HG03025 (cell line): ENCODE results near the gene GSPT1.
"Not testable (repeated sequence)": the region's sequence is repeated elsewhere in the genome, so short reads cannot be mapped to it uniquely, and the experiment has no call there.

ENCODE experiments used
- ATAC-seq: cut with Tn5 transposase; IDR thresholded peaks from one replicate; pipeline ENCODE4 v1.9.1; 2021; ENCODE audit warnings: mild to moderate bottlenecking, moderate library complexity; ENCODE audit not compliant: unreplicated experiment, low FRiP score

GSPT1 gene

GRCh38 chr16:11915644-11916523 lies at the start of gene GSPT1:
TSS of gene GSPT1 (minus strand) at chr16:11915956. CDS start at chr16:11915720, 236 bp downstream.
- peak; percentile 75 for ATAC-seq

- peak; percentile 64 for ATAC-seq
Measured at GRCh38 chr16:11964761-11965551, 49.2 kb upstream of the GSPT1 start, which contains the start of gene TNFRSF17. TSS of gene TNFRSF17 (plus strand) at chr16:11965210. CDS start at chr16:11965325, 115 bp downstream.

DNA sequence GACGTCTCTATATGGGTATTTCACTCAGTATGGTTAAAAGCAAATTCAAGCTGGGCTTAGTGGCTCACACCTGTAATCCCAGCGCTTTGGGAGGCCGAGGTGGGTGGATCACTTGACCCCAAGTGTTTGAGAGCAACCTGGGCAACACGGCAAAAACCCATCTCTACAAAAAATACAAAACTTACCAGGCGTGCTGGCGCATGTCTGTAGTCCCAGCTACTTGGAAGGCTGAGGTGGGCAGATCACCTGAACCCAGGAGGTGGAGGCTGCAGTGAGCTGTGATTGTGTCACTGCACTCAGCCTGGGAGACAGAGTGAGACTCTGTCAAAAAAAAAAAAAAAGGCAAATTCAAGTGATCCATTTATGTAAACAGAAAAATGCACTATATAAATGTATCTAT lies 48.0 kb upstream of the GSPT1 start:
- ATAC-seq = no peak

DNA sequence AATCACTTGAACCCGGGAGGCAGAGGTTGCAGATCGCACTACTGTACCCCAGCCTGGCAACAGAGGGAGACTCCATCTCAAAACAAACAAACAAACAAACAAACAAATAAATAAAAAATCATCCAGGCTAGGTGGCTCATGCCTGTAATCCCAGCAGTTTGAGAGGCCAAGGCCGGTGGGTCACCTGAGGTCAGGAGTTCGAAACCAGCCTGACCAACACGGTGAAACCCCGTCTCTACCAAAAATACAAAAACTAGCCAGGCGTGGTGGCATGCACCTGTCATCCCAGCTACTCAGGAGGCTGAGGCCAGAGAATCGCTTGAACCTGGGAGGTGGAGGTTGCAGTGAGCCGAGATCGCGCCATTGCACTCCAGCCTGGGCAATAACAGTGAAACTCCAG lies 47.2 kb upstream of the GSPT1 start:
- not testable (repeated sequence) for ATAC-seq

GRCh38 chr16:11962457-11962856 lies 46.7 kb upstream of the GSPT1 start:
- not testable (repeated sequence) for ATAC-seq

- no peak for ATAC-seq
Measured at GRCh38 chr16:11957591-11958395, 42.0 kb upstream of the GSPT1 start.

DNA sequence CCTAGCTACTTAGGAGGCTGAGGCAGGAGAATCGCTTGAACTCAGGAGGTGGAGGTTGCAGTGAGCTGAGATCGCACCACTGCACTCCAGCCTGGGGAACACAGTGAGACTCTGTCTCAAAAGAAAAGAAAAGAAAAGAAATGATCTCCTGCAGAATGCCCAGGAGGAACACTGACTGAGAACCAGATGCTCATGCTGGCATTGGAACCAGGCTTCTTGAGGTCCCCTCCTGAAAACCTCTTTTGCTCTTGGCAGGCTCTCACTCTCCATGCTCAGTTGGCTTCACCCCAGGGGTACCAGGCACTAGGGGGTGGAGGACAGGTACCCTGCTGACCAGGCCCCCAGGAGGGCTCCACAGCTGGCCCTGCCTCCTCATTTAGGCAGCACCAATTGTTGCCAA lies 40.8 kb upstream of the GSPT1 start:
- no peak for ATAC-seq

GRCh38 chr16:11955713-11956123 lies 40.0 kb upstream of the GSPT1 start:
- no peak for ATAC-seq

DNA sequence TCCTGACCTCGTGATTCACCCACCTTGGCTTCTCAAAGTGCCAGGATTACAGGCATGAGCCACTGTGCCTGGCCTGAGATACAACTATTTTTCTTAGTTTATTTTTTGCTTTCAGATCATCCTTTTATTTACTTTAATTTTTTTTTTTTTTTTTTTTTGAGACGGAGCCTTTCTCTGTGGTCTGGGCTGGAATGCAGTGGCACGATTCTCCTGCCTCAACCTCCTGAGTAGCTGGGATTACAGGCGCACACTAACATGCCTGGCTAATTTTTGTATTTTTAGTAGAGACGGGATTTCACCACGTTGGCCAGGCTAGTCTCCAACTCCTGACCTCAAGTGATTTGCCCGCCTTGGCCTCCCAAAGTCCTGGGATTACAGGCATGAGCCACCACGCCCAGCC lies 37.8 kb upstream of the GSPT1 start:
- not testable (repeated sequence) for ATAC-seq

DNA sequence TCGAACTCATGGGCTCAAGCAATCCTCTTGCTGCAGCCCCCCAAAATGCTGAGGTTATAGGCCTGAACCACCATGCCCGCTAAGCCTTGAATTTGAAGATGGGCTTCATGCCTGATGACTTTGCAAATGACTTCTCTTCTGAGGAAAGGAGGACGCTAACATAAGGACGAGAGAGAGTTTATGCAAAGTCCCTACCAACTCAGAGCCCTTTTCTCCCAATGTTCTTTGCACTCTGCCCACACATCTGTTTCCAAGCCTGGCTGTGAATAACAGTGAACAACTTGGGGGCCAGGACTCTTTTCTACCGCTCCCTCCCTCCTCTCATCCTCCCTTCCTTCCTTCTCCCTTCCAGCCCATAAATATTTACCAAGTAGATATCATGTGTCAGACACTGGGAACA lies 34.6 kb upstream of the GSPT1 start:
- no peak for ATAC-seq

GRCh38 chr16:11949527-11949926 lies 33.8 kb upstream of the GSPT1 start:
- no peak for ATAC-seq

- ATAC-seq = no peak
Measured at GRCh38 chr16:11948819-11949218, 33.1 kb upstream of the GSPT1 start.

DNA sequence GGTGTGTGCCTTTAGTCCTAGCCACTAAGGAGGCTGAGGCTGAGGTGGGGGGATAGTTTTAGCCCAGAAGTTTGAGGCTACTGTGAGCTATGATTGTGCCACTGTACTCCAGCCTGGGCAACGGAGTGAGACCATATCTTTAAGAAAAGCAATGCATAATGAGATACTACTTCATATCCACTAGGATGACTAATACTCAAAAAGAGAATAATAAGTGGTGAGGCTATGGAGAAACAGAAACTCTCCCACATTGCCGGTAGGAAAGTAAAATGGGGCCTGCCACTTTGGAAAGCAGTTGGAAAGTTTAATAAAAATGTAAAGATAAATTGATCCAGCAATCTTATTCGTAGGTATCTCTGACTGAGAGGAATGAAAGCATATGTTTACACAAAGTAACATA lies 30.7 kb upstream of the GSPT1 start:
- ATAC-seq = no peak

DNA sequence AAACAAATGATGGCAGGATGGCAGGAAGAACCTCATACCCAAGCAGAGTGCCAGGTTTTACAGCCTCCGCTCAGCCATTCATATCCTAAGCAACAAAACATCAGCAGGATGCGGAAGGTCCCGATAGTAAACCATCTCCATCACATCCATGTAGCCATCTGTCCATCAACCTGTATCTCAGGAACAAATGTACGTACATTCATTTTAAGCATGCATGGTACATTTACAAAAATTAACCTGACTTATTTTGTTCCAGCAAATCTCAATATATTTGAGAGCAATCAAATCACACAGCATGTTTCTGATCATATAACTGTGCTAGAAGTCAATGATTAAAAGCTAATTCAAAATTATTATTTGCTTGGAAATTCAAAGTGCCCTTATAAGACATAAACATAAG lies 26.2 kb upstream of the GSPT1 start, which contains the start of gene NPIPB2:
Gene NPIPB2, minus strand, starts transcription at position 101 of the 400 bp plus-strand sequence. Its CDS starts 0 bp downstream, at position 101.
- not testable (repeated sequence) for ATAC-seq

DNA sequence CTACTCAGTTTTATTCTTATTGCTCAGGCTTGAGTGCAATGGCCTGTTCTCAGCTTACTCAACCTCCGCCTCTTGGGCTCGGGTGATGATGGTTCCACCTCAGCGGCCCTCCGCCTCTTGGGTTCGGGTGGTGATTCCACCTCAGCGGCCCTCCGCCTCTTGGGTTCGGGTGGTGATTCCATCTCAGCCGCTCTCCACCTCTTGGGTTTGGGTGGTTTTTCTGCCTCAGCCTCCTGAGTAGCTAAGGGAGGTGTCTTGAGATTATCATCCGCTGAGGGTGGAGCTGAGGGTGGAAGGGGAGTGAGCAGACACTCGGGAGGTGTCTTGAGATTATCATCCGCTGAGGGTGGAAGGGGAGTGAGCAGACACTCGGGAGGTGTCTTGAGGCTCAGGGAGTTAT lies 11.6 kb upstream of the GSPT1 start:
- not testable (repeated sequence) for ATAC-seq

GRCh38 chr16:11924046-11924445 lies 8.3 kb upstream of the GSPT1 start:
- not testable (repeated sequence) for ATAC-seq

DNA sequence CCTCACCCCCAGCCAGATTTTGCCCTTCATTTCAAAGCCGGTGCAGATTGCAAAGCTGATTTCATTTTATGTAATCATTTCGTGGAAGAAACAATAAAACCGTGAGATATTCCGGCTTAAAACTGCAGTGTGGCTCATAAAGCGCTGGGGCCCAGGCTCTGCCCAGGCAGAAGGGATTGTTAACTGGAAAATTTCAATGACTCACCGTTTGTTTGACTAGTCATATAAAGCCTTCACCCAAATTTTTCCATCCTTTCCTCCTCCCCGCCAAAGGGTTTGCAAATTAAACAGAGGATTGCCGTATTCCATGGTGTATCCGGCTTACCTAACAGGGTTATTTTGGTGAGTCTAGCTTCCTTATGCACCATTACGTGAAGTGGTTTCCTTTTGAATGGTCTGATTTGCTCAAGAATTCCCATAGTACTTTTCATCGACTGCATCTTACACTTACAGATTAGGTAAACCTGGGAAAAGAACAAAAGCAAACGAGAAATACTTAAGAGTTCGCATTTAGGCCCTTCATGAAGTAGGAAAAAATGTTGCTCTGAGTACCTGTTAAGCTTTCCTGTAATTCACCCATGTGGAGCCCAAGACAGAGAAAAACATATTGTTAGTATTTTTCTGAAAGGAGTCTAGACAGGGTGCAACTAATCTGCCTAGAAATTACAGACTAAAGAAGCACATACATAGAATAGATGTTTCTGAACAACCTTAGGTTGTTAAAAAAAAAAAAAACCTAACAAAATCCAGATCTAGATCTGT lies 949 bp upstream of the GSPT1 start:
- no peak for ATAC-seq

DNA sequence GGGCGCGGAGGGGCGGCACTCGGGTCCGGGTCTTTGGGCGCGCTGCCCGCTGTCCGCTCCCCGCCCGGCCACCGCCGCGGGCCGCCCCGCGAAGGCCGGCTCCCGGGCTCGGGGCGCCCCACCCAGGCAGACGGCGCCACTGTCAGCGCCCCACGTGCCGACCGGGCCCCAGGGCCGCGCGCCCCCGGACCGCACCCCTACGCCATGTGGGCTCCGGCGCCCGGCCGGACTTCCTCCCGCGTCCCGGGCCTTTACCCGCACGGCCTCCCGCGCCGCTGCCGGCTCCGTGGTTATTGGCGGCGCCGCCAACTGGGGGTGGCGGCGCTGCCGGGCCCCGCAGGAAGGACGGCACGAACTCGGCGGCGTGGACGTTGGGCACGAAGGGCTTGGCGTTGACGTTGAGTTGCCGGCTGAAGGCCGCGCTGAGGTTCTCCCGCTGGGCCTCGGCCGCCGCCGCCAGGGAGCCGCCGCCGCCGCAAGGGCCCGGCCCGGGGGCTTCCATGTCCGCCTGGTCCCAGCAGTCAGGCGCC lies 577 bp downstream of the GSPT1 start:
- ATAC-seq = peak; percentile 18
